GM12892 (cell line): ENCODE results near the gene GOLGA5.
"Not testable (repeated sequence)": the region's sequence is repeated elsewhere in the genome, so short reads cannot be mapped to it uniquely, and the experiment has no call there.

Experiments used
- POLR2A ChIP-seq: IDR thresholded peaks from 2 replicates; pipeline ENCODE4 v1.6.1; 2011; ENCODE audit warnings: low read depth, low read length, control low read depth
- POLR2AphosphoS5 ChIP-seq: IDR thresholded peaks from 2 replicates; pipeline ENCODE4 v1.6.1; 2011; ENCODE audit warnings: low read depth, low read length, control low read depth

DNA sequence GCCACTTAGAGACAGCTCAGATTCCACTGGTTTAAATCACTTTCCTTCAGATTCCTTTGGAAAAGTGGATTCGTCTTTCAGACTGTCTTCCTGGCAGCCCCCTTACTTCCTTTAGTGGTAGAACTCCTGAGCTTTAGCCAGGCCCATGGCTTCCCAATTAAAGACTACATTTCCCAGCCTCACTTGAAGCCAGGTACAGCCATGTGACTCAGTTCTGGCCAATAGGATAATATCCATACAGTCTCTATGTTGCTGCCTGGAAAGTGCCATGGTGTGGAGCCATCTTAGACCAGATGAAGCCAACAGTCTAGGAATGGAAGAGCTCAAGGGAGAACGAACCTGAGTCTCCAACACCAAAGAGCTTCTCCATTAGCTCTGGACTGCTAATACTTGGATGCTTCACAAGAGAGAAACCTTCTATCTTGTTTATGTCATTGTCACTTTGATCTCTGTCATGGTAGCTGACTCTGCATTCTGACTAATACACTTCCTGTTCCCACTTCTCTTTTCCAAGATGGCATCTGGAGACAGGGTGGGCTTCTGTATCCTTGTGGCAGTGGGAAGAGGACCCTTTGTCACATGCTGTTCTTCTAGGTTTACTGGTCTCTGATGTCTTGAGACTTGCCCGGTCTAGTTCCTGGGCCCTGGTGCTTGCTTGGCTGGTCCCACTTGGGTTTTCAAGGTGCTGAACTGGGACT is 15.1 kb upstream of the GOLGA5 start:
- TF ChIP-seq POLR2A, POLR2AphosphoS5: not testable (repeated sequence)
